K562 (cell line): ENCODE results near the gene PGAP2. TPM values are rescaled to one million over a fixed set of nuclear protein-coding genes. Genes with fewer than 3 reads are reported as not detected.

Source experiments
- ATF4 ChIP-seq: fragments of 450-650 bp; formaldehyde crosslinking; IDR thresholded peaks from 2 replicates; pipeline ENCODE4 v1.4.0; 2022; ENCODE audit warnings: mild to moderate bottlenecking, moderate library complexity
- BRF1 ChIP-seq: IDR thresholded peaks from 3 replicates; pipeline ENCODE4 v1.6.1; 2011; ENCODE audit warnings: borderline replicate concordance, mild to moderate bottlenecking; ENCODE audit not compliant: insufficient read length; ENCODE audit errors: extremely low read depth
- FOXA3 ChIP-seq, 2 experiments: fragments of 450-650 bp in 1 of 2; sonication (generic) in 1 of 2; formaldehyde crosslinking; IDR thresholded peaks in 1 of 2; conservative IDR thresholded peaks in 1 of 2; 2 replicates each; pipeline versions ENCODE4 v1.4.0 to v1.8.0; 2020 to 2022; ENCODE audit warnings: mild to moderate bottlenecking in 2 of 2, missing genetic modification reagents in 1 of 2
- GABPB2 ChIP-seq: fragments of 250-450 bp; sonication (Bioruptor Pico); conservative IDR thresholded peaks from 2 replicates; pipeline ENCODE4 v1.5.1; 2021; ENCODE audit warnings: mild to moderate bottlenecking
- HDAC3 ChIP-seq: fragments of 450-650 bp; IDR thresholded peaks from 2 replicates; pipeline ENCODE4 v1.6.1; 2018; ENCODE audit warnings: borderline replicate concordance, mild to moderate bottlenecking, moderate library complexity; ENCODE audit not compliant: partially characterized antibody
- HNRNPK ChIP-seq: fragments of 200-400 bp; formaldehyde crosslinking; IDR thresholded peaks from one replicate; pipeline ENCODE4 v1.6.1; 2018; ENCODE audit warnings: mild to moderate bottlenecking, low read depth, low read length; ENCODE audit not compliant: poor library complexity, severe bottlenecking
- HOMEZ ChIP-seq: fragments of 250-450 bp; sonication (Bioruptor Pico); IDR thresholded peaks from 2 replicates; pipeline ENCODE4 v1.4.0; 2020; ENCODE audit warnings: mild to moderate bottlenecking, moderate library complexity
- HOXB6 ChIP-seq: fragments of 250-450 bp; sonication (Bioruptor Pico); IDR thresholded peaks from 2 replicates; pipeline ENCODE4 v1.5.1; 2022; ENCODE audit warnings: mild to moderate bottlenecking, borderline replicate concordance
- JUN ChIP-seq, 2 experiments: sonication (generic) in 1 of 2; formaldehyde crosslinking in 1 of 2; IDR thresholded peaks; 2 replicates each; pipeline versions ENCODE4 v1.6.1 to v1.8.0; 2012 to 2022; ENCODE audit warnings: borderline replicate concordance in 2 of 2, mild to moderate bottlenecking in 2 of 2, improper control_type of control experiment in 1 of 2, low read depth in 1 of 2, low read length in 1 of 2, missing genetic modification reagents in 1 of 2
- MAFG ChIP-seq: fragments of 450-650 bp; conservative IDR thresholded peaks from 2 replicates; pipeline ENCODE4 v1.6.1; 2016; ENCODE audit warnings: missing genetic modification characterization, missing compliant biosample characterization
- MYBL2 ChIP-seq, 2 experiments: fragments of 450-650 bp in 1 of 2; sonication (generic) in 1 of 2; formaldehyde crosslinking in 1 of 2; IDR thresholded peaks; 2 replicates each; pipeline versions ENCODE4 v1.6.1 to v1.8.1; 2017 to 2022; ENCODE audit warnings: borderline replicate concordance in 1 of 2, inconsistent platforms in 1 of 2, low read depth in 1 of 2, mild to moderate bottlenecking in 1 of 2, missing genetic modification reagents in 1 of 2, moderate library complexity in 1 of 2
- PRPF4 ChIP-seq: fragments of 200-400 bp; formaldehyde crosslinking; IDR thresholded peaks from one replicate; pipeline ENCODE4 v1.6.1; 2017; ENCODE audit warnings: low read length, low read depth, mild to moderate bottlenecking; ENCODE audit not compliant: insufficient read depth, poor library complexity, severe bottlenecking
- PTBP1 ChIP-seq: fragments of 200-400 bp; formaldehyde crosslinking; IDR thresholded peaks from 2 replicates; pipeline ENCODE4 v1.6.1; 2017; ENCODE audit warnings: low read depth, low read length
- SMARCB1 ChIP-seq: IDR thresholded peaks from 2 replicates; pipeline ENCODE4 v1.6.1; 2011; ENCODE audit warnings: improper control_type of control experiment, low read depth; ENCODE audit not compliant: insufficient read length
- TAF1 ChIP-seq: IDR thresholded peaks from 2 replicates; pipeline ENCODE4 v1.6.1; 2011; ENCODE audit warnings: mild to moderate bottlenecking, low read length, moderate library complexity; ENCODE audit not compliant: insufficient read depth, control insufficient read depth, severe bottlenecking; ENCODE audit errors: extremely low read depth
- TEAD1 ChIP-seq, 2 experiments: fragments of 450-650 bp in 1 of 2; sonication (generic) in 1 of 2; formaldehyde crosslinking; IDR thresholded peaks; 2 replicates each; pipeline versions ENCODE4 v1.4.0 to v1.8.0; 2020 to 2022; ENCODE audit warnings: mild to moderate bottlenecking in 2 of 2, missing genetic modification reagents in 1 of 2
- WHSC1 ChIP-seq: IDR thresholded peaks from one replicate; pipeline ENCODE4 v1.6.1; 2012; ENCODE audit warnings: low read length, control low read depth, inconsistent platforms
- ZNF277 ChIP-seq: fragments of 250-450 bp; sonication (Bioruptor Pico); IDR thresholded peaks from 2 replicates; pipeline ENCODE4 v1.8.0; 2022; ENCODE audit warnings: inconsistent platforms, mild to moderate bottlenecking, moderate library complexity, borderline replicate concordance
- ZNF507 ChIP-seq: conservative IDR thresholded peaks from 2 replicates; pipeline ENCODE4 v1.6.1; 2017; ENCODE audit warnings: missing genetic modification characterization, missing compliant biosample characterization
- ZNF584 ChIP-seq: fragments of 200-800 bp; sonication (Bioruptor generic); IDR thresholded peaks from 2 replicates; pipeline ENCODE4 v1.6.1; 2016; ENCODE audit warnings: low read depth, mild to moderate bottlenecking, missing genetic modification characterization, missing compliant biosample characterization
- ZNF699 ChIP-seq: fragments of 250-450 bp; sonication (Bioruptor Pico); IDR thresholded peaks from 2 replicates; pipeline ENCODE4 v1.8.0; 2021; ENCODE audit warnings: mild to moderate bottlenecking, moderate library complexity; ENCODE audit not compliant: insufficient replicate concordance
- ZSCAN32 ChIP-seq: fragments of 450-650 bp; formaldehyde crosslinking; IDR thresholded peaks from 2 replicates; pipeline ENCODE4 v1.4.0; 2020; ENCODE audit warnings: mild to moderate bottlenecking, moderate library complexity
- ZZZ3 ChIP-seq: fragments of 450-650 bp; IDR thresholded peaks from 2 replicates; pipeline ENCODE4 v1.6.1; 2016; ENCODE audit warnings: antibody characterized with exemption, mild to moderate bottlenecking, moderate library complexity
- polyA plus RNA-seq, 8 experiments: library from polyadenylated mRNA; depleted of rRNA in 4 of 8; stranded (reverse) in 5 of 8; unstranded in 3 of 8; fragments of >200 nt; fragmentation: Nextera tagmentation in 2 of 8; fragmentation: Illumina TruSeq in 1 of 8; extraction: Ambion mirVana in 2 of 8; extraction: Trizol in 1 of 8; gene quantifications; 2 replicates each; pipeline versions ENCODE4 v1.2.1 to v1.2.3, GENCODE V29; 2011 to 2014; ENCODE audit warnings: inconsistent platforms in 1 of 8, missing spikeins in 1 of 8
- total RNA-seq, 7 experiments: library from RNA; depleted of rRNA in 6 of 7; stranded (reverse); fragments of >200 nt in 6 of 7; fragmentation: Illumina TruSeq in 2 of 7; extraction: Trizol in 2 of 7; gene quantifications; 2 replicates each; pipeline versions ENCODE4 v1.2.1 to v1.2.3, GENCODE V29; 2011 to 2021; ENCODE audit warnings: low replicate concordance in 1 of 7

PGAP2 gene
- total and polyA plus RNA-seq, 9 of the 15 experiments (the other 6 are each of a cell fraction or from before 2014, with no cell fraction given), result 17.9 to 47.2 (median 33.7) TPM

- TF ChIP-seq HDAC3 (no peak), SMARCB1 (no peak), FOXA3 (CRISPR knock-in tag; conservative IDR thresholded peaks at IDR 0.05 in 1 of 2, IDR thresholded peaks at IDR 0.05 in 1 of 2) (peak in 1 of 2 experiments; percentile 35; a peak in 2 of 4 replicates), ATF4 (CRISPR knock-in tag) (no peak), HOXB6 (no peak), TEAD1 (CRISPR knock-in tag; IDR thresholded peaks at IDR 0.05) (peak in 1 of 2 experiments; percentile 65; a peak in 2 of 4 replicates), ZZZ3 (no peak), GABPB2 (CRISPR knock-in tag) (no peak), JUN (IDR thresholded peaks at IDR 0.05; ENCODE audit: borderline replicate concordance, low read depth, low read length) (no peak), JUN (CRISPR knock-in tag; IDR thresholded peaks at IDR 0.05; ENCODE audit: borderline replicate concordance) (peak; percentile 32; the same call in 1 of the 2 replicates), ZNF507 (tag) (no peak), WHSC1 (no peak), PTBP1 (no peak), HOMEZ (no peak), ZSCAN32 (no peak), BRF1 (no peak), MAFG (no peak), ZNF699 (no peak), PRPF4 (no peak), HNRNPK (no peak), ZNF277 (CRISPR knock-in tag) (no peak), ZNF584 (CRISPR knock-in tag) (no peak), MYBL2 (IDR thresholded peaks at IDR 0.05; ENCODE audit: low read depth) (no peak), MYBL2 (CRISPR knock-in tag; IDR thresholded peaks at IDR 0.05; ENCODE audit: borderline replicate concordance) (no peak), TAF1 (no peak)
These were observed 47.6 kb downstream of the PGAP2 start (continued) for GRCh38 chr11:3855808-3856491.
